GM18505 (cell line): ENCODE results near the gene KCNAB2.

ENCODE experiments used
- ATAC-seq: cut with Tn5 transposase; IDR thresholded peaks from one replicate; pipeline ENCODE4 v1.9.1; 2021; ENCODE audit not compliant: unreplicated experiment
- POLR2A ChIP-seq: IDR thresholded peaks from 4 replicates; pipeline ENCODE4 v1.6.1; 2011; ENCODE audit warnings: borderline replicate concordance; ENCODE audit not compliant: insufficient read depth, insufficient read length; ENCODE audit errors: extremely low read depth

The KCNAB2 gene

GRCh38 chr1:6077506-6077905 lies 31.8 kb downstream of the KCNAB2 start:
- ATAC-seq = no peak
- TF ChIP-seq POLR2A = no peak

GRCh38 chr1:6077919-6078318 lies 32.2 kb downstream of the KCNAB2 start:
- TF ChIP-seq POLR2A = no peak
- ATAC-seq = no peak

GRCh38 chr1:6080469-6080868 lies 34.8 kb downstream of the KCNAB2 start:
- ATAC-seq = no peak
- no peak for TF ChIP-seq POLR2A

- no peak for TF ChIP-seq POLR2A
- ATAC-seq = no peak
These were observed 36.2 kb downstream of the KCNAB2 start for GRCh38 chr1:6081901-6082300.

GRCh38 chr1:6082430-6082971 lies 36.8 kb downstream of the KCNAB2 start:
- TF ChIP-seq POLR2A = no peak
- no peak for ATAC-seq

- no peak for TF ChIP-seq POLR2A
- ATAC-seq = no peak
These were observed 37.7 kb downstream of the KCNAB2 start for GRCh38 chr1:6083385-6083784.

GRCh38 chr1:6083801-6084446 lies 38.2 kb downstream of the KCNAB2 start:
- no peak for ATAC-seq

GRCh38 chr1:6084781-6085495 lies 39.2 kb downstream of the KCNAB2 start:
- no peak for ATAC-seq
- TF ChIP-seq POLR2A = no peak

More at GRCh38 chr1:6083801-6084446, 38.2 kb downstream of the KCNAB2 start:
- no peak for TF ChIP-seq POLR2A

- no peak for TF ChIP-seq POLR2A
- no peak for ATAC-seq
These were observed 40.0 kb downstream of the KCNAB2 start for GRCh38 chr1:6085666-6086065.

GRCh38 chr1:6086358-6086757 lies 40.7 kb downstream of the KCNAB2 start:
- ATAC-seq = no peak
- no peak for TF ChIP-seq POLR2A

- ATAC-seq = no peak
- no peak for TF ChIP-seq POLR2A
These were observed 41.2 kb downstream of the KCNAB2 start for GRCh38 chr1:6086762-6087376.

GRCh38 chr1:6087377-6087772 lies 41.7 kb downstream of the KCNAB2 start:
- TF ChIP-seq POLR2A = no peak

GRCh38 chr1:6087958-6088357 lies 42.3 kb downstream of the KCNAB2 start:
- TF ChIP-seq POLR2A = no peak

More at GRCh38 chr1:6087377-6087772, 41.7 kb downstream of the KCNAB2 start:
- no peak for ATAC-seq

More at GRCh38 chr1:6087958-6088357, 42.3 kb downstream of the KCNAB2 start:
- ATAC-seq = no peak
